Tibial nerve (tissue), 4 donors: ENCODE measurements around the gene ATP4A. TPM values are rescaled to one million over a fixed set of nuclear protein-coding genes. Genes with fewer than 3 reads are reported as not detected.

Experiments
- DNase-seq, 2 donors: peaks; one replicate each; pipeline ENCODE4 v3.0.0-alpha.2; 2019; ENCODE audit warnings: low spot score in 2 of 2
- H3K27ac ChIP-seq, 4 donors: fragments of 200-600 bp; sonication (generic) in 3 of 4; one replicate each; pipeline ENCODE4 v1.5.1; 2017 to 2019; ENCODE audit warnings: mild to moderate bottlenecking in 1 of 4
- H3K27me3 ChIP-seq, 2 donors: fragments of 200-600 bp; sonication (generic) in 1 of 2; one replicate each; pipeline versions ENCODE4 v1.5.1 to v1.6.0; 2017 to 2019
- H3K36me3 ChIP-seq, 3 donors: fragments of 200-600 bp; sonication (generic); one replicate each; pipeline ENCODE4 v1.5.1; 2018 to 2019
- H3K4me1 ChIP-seq, 4 donors: fragments of 200-600 bp; sonication (generic) in 3 of 4; one replicate each; pipeline ENCODE4 v1.5.1; 2017 to 2019
- H3K4me3 ChIP-seq, 4 donors: fragments of 200-600 bp; sonication (generic) in 3 of 4; one replicate each; pipeline ENCODE4 v1.5.1; 2017 to 2019; ENCODE audit warnings: mild to moderate bottlenecking in 1 of 4, moderate library complexity in 1 of 4
- H3K9me3 ChIP-seq, 4 donors: fragments of 200-600 bp; sonication (generic) in 3 of 4; one replicate each; pipeline ENCODE4 v1.5.1; 2017 to 2019
- CTCF ChIP-seq, 5 experiments: fragments of 200-600 bp in 3 of 5; fragments of 450-650 bp in 2 of 5; sonication (generic) in 3 of 5; IDR thresholded peaks; one replicate each; pipeline ENCODE4 v1.5.1; 2016 to 2019; ENCODE audit warnings: antibody characterized with exemption in 5 of 5, mild to moderate bottlenecking in 3 of 5, moderate library complexity in 2 of 5
- EP300 ChIP-seq, 2 donors: sonication (generic); formaldehyde crosslinking; IDR thresholded peaks; one replicate each; pipeline ENCODE4 v1.6.1; 2017; ENCODE audit warnings: antibody characterized with exemption in 2 of 2, mild to moderate bottlenecking in 1 of 2
- POLR2A ChIP-seq, 2 donors: fragments of 450-650 bp; IDR thresholded peaks; one replicate each; pipeline ENCODE4 v1.6.1; 2017; ENCODE audit warnings: antibody characterized with exemption in 2 of 2, mild to moderate bottlenecking in 2 of 2, moderate library complexity in 2 of 2
- WGBS, 2 donors: methylation state at CpG; one replicate each; pipeline ENCODE4 v1.1.5; 2018; 5-methylcytosine and 5-hydroxymethylcytosine counted together
- total RNA-seq, 4 donors: library from RNA; depleted of rRNA; stranded (reverse); fragments of >200 nt; gene quantifications; one replicate each; pipeline ENCODE4 v1.1.0, GENCODE V29; 2016

ATP4A gene
- total RNA-seq, 4 donors from 2014 or later, result 0.63 TPM; not detected in 3

DNA sequence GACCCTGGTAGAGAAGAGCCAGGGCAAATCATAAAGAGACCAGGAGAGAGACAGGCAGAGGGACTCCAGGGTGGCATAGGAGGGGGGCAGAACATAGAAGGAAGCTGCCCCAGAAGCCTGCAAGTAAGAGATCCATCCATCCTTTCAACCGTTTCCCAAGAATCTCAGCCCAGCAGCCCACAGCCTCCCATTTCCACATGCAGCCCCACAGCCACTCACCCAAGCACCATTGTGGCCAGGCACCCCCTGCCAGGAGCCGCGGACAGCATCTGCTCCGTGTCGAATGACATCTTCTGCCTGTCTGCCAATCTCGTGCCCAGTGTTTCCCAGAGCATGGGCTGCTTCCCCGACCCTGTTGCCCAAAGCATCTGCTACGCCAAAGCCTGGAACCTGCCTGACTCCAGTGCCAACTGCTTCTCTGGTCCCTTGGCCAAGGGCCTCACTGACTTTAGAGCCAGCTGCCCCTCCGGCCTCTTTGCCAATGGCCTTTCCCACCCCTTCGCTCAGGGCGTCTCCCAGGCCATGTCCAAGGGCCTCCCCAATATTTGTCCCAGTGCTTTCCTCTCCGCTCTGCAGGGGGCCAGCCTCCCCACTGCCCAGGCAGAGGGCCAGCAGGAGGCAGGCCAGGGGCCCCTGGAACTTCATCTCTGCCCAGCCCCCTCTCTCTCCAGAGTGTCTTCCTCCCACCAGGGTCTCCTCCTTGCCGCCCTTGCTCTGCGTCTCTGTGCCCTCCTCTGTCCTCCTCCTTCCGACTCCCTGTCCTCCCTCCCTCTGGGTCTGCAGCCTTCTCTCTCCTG, 50.4 kb downstream of the ATP4A start:
- Histone ChIP-seq H3K36me3 (no peaks in the 10 kb centered on the region), H3K27me3 (peaks cover 0 to 60% of the 10 kb centered on the region in 2 donors), H3K4me1 (peaks cover 0 to 18% (median 2%) of the 10 kb centered on the region in 4 donors), H3K9me3 (no peaks in the 10 kb centered on the region), H3K4me3 (no peak overlapping the region), H3K27ac (no peak overlapping the region)
- no peak for DNase-seq
- no peak for TF ChIP-seq EP300 (IDR thresholded peaks at IDR 0.05)
- no peak for TF ChIP-seq POLR2A (IDR thresholded peaks at IDR 0.05)
- no peak for TF ChIP-seq CTCF (IDR thresholded peaks at IDR 0.05)
- 64 to 67% methylated on average over 15 of the region's 15 CpGs for WGBS, 2 donors

DNA sequence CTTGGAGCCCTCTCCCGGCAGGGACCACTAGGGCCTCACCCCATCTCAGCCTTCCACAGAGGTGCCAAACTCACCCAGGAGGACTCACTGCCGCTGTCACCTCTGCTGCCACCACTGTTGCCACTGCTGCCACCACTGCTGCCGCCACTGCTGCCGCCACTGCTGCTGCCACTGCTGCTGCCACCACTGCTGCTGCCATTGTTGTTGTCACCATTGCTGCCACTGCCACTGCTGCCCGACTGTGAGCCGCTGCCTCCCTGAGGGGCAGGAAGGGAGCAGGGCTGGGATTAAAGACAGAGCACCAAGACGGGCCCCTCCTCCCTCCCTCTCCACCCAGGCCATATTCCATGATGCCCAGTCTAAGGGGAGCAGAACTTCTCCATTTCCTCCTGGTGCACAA, 52.1 kb downstream of the ATP4A start:
- 52 to 86% methylated on average over 6 to 7 of the region's 7 CpGs for WGBS, 2 donors
- Histone ChIP-seq H3K9me3 (no peaks in the 10 kb centered on the region), H3K36me3 (no peaks in the 10 kb centered on the region), H3K4me3 (no peak overlapping the region), H3K27ac (no peak overlapping the region), H3K27me3 (peaks cover 0 to 72% of the 10 kb centered on the region in 2 donors), H3K4me1 (peaks cover 0 to 18% (median 2%) of the 10 kb centered on the region in 4 donors)
- no peak for TF ChIP-seq CTCF (IDR thresholded peaks at IDR 0.05)
- no peak for TF ChIP-seq EP300 (IDR thresholded peaks at IDR 0.05)
- TF ChIP-seq POLR2A (IDR thresholded peaks at IDR 0.05), result no peak
- no peak for DNase-seq

DNA sequence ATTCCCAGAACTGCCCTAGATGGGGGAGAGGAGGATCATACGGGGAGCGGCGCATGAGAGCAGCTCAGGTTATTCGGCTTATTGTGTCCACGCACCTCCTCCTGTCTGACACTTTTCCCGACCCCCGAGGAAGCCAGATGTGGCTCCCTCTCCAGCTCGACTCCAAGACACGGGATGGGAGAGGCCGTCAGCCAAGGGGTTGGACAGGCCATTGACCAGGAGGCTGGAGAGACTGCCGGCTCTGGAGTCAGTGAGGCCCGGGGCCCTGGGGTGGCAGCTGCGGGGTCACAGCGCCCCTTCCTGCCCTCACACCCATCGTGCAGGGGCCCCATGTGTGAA, 52.9 kb downstream of the ATP4A start:
- peaks cover 0 to 18% (median 2%) of the 10 kb centered on the region in 4 donors for H3K4me1 ChIP-seq
- no peaks in the 10 kb centered on the region for H3K9me3 ChIP-seq
- no peaks in the 10 kb centered on the region for H3K36me3 ChIP-seq
- peak overlapping the region in 2 of 4 donors; percentile 14 to 48 for H3K4me3 ChIP-seq
- no peak overlapping the region for H3K27ac ChIP-seq
- WGBS, 2 donors, result 7 to 20% methylated on average over 2 to 11 of the region's 15 CpGs
- H3K27me3 ChIP-seq, result peaks cover 0 to 77% of the 10 kb centered on the region in 2 donors
- DNase-seq, result no peak
- TF ChIP-seq CTCF (IDR thresholded peaks at IDR 0.05) (no peak), POLR2A (IDR thresholded peaks at IDR 0.05) (no peak), EP300 (IDR thresholded peaks at IDR 0.05) (no peak)

DNA sequence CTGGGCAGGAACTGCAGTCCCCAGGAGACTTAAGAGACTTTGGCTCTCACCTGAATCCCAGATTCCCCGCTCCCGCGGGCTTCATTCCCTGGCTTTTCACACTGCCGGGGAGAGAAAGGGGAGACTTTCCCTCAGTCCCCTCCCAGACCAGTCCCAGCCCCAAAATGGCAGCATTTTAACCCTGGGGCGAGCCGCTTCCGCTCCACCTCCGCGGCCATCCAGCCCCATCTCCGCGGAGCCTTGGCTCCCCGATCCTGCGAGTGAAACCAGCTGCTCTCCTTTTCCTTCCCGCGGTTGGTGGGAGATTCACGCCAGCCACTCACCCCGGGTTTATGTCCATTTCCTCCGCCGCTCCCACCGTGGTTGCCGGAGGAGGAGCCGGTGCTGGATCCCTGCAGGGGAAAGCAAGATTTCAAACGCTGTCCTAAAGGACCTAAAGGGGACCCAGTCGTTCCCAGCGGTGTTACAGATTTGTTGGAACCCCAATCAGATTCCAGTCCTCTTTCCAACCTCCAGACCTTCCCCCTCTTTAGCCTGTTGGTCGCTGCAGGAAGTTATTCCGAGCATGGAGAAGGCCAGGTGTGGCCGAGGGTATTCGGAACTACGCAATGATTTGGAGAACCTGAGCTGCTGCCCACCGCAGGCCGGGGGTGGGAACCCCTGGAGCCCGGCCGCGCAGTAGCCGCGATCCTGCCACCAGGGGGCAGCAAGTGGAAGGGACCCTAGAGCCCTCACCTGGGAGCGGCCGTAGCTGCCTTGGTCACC, 53.4 kb downstream of the ATP4A start:
- H3K9me3 ChIP-seq, result no peaks in the 10 kb centered on the region
- peaks cover 0 to 77% of the 10 kb centered on the region in 2 donors for H3K27me3 ChIP-seq
- peaks cover 0 to 18% (median 2%) of the 10 kb centered on the region in 4 donors for H3K4me1 ChIP-seq
- H3K36me3 ChIP-seq, result no peaks in the 10 kb centered on the region
- H3K27ac ChIP-seq, result peak overlapping the region in 2 of 4 donors; percentile 32 to 59
- H3K4me3 ChIP-seq, result peak overlapping the region; percentile 14 to 48 (median 30)
- TF ChIP-seq CTCF (IDR thresholded peaks at IDR 0.05) (peak; percentile 84 to 89 (median 87)), POLR2A (IDR thresholded peaks at IDR 0.05) (no peak), EP300 (IDR thresholded peaks at IDR 0.05) (no peak)
- DNase-seq, result peak; percentile 33 to 66
- 1 to 3% methylated on average over 30 to 35 of the region's 39 CpGs for WGBS, 2 donors
